ENCODE measurements around the gene JMJD6.

JMJD6 gene

DNA sequence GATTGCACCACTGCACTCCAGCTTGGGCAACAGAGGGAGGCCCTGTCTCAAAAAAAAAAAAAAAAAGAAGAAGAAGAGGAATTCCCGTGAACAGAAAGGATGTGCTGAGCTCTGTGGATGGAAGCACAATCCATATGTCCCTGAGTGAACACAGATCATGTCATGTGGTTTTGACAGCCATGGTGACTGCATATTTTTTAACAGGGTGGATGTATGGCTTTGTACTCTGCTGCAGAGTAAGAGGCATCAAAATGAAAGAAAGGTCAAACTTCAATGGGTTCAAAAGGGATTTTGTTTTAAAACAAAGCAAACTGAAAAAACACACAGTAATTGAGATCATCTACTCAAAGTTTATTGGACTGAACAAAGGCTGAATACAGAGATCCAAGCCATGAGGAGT is 47.2 kb downstream of the JMJD6 start:
- DNase-seq (ENCODE audit: low spot score) = no peak

- DNase-seq (ENCODE audit: low spot score) = no peak
Measured at GRCh38 chr17:76678330-76678729, 48.1 kb downstream of the JMJD6 start.

- no peak for DNase-seq (ENCODE audit: low spot score)
Measured at GRCh38 chr17:76677406-76677805, 49.0 kb downstream of the JMJD6 start.

DNA sequence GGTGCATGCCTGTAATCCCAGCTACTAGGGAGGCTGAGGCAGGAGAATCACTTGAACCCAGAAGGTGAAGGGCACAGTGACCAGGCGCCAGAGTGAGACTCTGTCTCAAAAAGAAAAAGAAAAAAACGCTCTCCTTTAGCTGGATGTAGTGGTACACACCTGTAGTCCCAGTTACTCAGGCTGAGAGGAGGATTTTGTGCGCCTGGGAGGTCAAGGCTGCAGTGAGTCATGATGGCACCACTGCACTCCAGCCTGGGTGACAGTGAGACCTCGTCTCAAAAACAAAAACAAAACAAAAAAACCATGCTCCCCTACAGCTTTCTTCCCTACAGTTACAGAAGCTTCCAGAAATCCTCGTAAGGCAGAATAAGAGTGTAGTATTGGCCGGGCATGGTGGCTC is 49.8 kb downstream of the JMJD6 start:
- DNase-seq (ENCODE audit: low spot score) = no peak

GRCh38 chr17:76675648-76676047 is 50.8 kb downstream of the JMJD6 start:
- no peak for DNase-seq (ENCODE audit: low spot score)

DNA sequence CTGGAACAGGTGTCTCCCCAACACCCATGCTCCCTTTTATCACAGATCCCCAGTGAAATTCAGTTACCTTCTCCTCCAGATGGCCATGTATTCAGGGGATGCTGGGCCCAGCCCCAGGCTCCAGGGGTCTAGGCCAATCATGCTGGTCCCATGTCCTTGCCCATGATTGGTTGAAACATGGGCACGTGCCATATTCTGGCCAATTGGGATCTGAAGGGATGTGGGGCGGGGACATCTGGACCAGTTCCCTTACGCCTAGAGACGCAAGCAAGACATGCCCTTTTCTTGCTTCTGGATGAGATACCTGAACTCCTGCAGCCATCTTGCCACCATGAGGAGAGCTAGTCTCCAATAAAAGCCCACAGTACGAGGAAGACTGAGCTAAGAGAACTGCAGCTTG is 51.8 kb downstream of the JMJD6 start:
- no peak for DNase-seq (ENCODE audit: low spot score)

GRCh38 chr17:76673729-76674128 is 52.7 kb downstream of the JMJD6 start:
- DNase-seq (ENCODE audit: low spot score) = no peak

DNA sequence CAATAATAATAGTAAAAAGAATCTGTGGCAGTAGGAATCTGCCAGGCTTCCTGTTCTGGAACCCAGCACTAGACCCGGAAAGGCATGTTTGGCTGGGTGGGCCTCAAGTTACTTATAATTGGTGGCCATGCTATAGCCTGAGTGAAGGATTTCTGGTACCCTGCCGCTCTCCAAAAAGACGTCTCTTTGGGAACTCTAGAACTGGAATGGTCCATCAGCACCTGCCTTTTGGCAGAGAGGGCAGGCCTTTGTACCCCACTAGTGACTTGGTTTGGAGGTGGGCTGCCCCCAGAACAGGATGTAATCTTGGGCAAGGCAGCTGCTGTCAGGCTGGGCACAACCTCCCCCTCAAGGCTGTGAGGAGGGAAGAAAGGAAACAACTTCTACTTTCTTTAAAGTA is 53.5 kb downstream of the JMJD6 start:
- DNase-seq (ENCODE audit: low spot score) = no peak

GRCh38 chr17:76672270-76672851 is 54.0 kb downstream of the JMJD6 start:
- peak; percentile 17 for DNase-seq (ENCODE audit: low spot score)

- no peak for DNase-seq (ENCODE audit: low spot score)
Measured at GRCh38 chr17:76671912-76672262, 54.5 kb downstream of the JMJD6 start.

GRCh38 chr17:76671123-76671911 is 55.1 kb downstream of the JMJD6 start:
- peak; percentile 100 for DNase-seq (ENCODE audit: low spot score)

- no peak for DNase-seq (ENCODE audit: low spot score)
Measured at GRCh38 chr17:76670718-76671122, 55.7 kb downstream of the JMJD6 start.

DNA sequence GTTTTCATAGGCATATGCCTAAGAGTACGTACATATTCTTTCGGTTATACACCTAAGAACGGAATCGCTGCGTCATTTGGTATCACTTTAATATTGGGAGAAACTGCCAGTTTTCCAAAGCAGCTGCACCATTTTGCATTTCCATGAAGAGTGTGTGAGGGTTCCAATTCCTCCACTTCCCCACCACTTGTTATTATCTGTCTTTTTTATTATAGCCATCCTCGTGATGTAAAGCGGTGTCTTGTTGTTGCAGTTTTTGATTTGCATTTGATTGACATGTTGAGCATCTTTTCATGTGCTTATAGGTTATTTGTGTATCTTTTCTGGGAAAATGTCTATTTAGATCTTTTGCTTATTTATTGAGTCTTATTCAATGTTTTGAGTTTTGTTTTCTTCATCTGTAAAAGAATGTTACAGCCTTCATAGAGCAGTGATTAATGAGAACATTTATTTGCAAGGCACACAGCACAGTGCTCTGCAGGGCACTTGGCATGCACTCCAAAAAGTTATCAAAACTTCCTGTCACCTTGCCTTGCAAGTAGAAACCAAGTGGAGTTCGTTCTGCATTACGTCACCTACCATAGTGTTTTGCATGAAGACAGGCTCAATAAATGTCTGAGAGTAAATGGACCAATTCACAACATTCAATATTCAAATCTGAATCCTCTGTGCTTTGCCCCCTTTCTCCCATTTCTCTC is 56.2 kb downstream of the JMJD6 start:
- no peak for DNase-seq (ENCODE audit: low spot score)
